ENCODE data around the gene CTNNB1.
"Not testable (repeated sequence)": the region's sequence is repeated elsewhere in the genome, so short reads cannot be mapped to it uniquely, and the experiment has no call there.

The CTNNB1 gene

DNA sequence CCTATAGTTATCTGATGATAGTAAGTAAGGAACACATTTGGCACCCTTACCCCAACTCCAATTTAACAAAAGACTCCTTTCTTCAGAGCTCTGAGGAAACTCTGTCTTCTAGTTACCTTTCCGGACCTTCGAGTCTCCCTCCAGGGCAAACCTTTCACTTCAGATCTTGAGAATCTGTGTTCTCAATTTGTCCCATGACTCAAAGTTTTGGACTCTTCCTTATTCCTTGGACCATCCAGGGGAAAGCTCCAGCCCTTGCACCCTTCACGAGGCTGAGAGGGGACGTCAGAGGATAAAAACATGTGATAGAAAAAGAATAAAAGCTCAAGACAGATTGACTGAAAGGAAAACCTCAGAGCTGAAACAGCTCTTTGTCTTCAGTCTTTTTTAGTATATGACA lies 76.9 kb downstream of the CTNNB1 start:
- Histone ChIP-seq H3K9me2 (replicated peaks; ENCODE audit: insufficient read depth, low read length) (no peaks in the 10 kb centered on the region), H4K20me1 (ENCODE audit: insufficient read depth, low read length) (no peaks in the 10 kb centered on the region), H3F3A (ENCODE audit: insufficient read depth, low read length) (no peaks in the 10 kb centered on the region), H3K4me1 (ENCODE audit: low read length) (no peaks in the 10 kb centered on the region), H3K79me2 (ENCODE audit: low read length) (no peaks in the 10 kb centered on the region), H3K9ac (ENCODE audit: low read length) (no peak overlapping the region), H3K27ac (ENCODE audit: low read length) (no peak overlapping the region), H3K36me3 (replicated peaks; ENCODE audit: insufficient read depth, low read length) (no peaks in the 10 kb centered on the region), H3K27me3 (replicated peaks; ENCODE audit: insufficient read depth, low read length) (no peaks in the 10 kb centered on the region), H3K9me3 (replicated peaks; ENCODE audit: insufficient read depth, low read length) (no peaks in the 10 kb centered on the region), H2AFZ (ENCODE audit: low read length) (no peak overlapping the region), H3K4me3 (ENCODE audit: low read length) (no peak overlapping the region), H3K4me2 (ENCODE audit: low read depth, low read length) (no peak overlapping the region)
- TF ChIP-seq EZH2 (optimal IDR thresholded peaks at IDR 0.05; ENCODE audit: low read depth, low read length): no peak
- TF ChIP-seq, protein P1, sequence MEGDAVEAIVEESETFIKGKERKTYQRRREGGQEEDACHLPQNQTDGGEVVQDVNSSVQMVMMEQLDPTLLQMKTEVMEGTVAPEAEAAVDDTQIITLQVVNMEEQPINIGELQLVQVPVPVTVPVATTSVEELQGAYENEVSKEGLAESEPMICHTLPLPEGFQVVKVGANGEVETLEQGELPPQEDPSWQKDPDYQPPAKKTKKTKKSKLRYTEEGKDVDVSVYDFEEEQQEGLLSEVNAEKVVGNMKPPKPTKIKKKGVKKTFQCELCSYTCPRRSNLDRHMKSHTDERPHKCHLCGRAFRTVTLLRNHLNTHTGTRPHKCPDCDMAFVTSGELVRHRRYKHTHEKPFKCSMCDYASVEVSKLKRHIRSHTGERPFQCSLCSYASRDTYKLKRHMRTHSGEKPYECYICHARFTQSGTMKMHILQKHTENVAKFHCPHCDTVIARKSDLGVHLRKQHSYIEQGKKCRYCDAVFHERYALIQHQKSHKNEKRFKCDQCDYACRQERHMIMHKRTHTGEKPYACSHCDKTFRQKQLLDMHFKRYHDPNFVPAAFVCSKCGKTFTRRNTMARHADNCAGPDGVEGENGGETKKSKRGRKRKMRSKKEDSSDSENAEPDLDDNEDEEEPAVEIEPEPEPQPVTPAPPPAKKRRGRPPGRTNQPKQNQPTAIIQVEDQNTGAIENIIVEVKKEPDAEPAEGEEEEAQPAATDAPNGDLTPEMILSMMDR (IDR thresholded peaks at IDR 0.05; ENCODE audit: low read length): no peak
- no peak for TF ChIP-seq EZH2phosphoT487 (IDR thresholded peaks at IDR 0.05; ENCODE audit: low read length)
- DNase-seq: no peak

- Histone ChIP-seq H2AFZ (ENCODE audit: low read length) (no peak overlapping the region), H3K27me3 (replicated peaks; ENCODE audit: insufficient read depth, low read length) (no peaks in the 10 kb centered on the region), H3K27ac (ENCODE audit: low read length) (no peak overlapping the region), H3K9ac (ENCODE audit: low read length) (no peak overlapping the region), H3K4me1 (ENCODE audit: low read length) (no peaks in the 10 kb centered on the region), H4K20me1 (ENCODE audit: insufficient read depth, low read length) (no peaks in the 10 kb centered on the region), H3K36me3 (replicated peaks; ENCODE audit: insufficient read depth, low read length) (no peaks in the 10 kb centered on the region), H3K4me2 (ENCODE audit: low read depth, low read length) (no peak overlapping the region), H3K9me2 (replicated peaks; ENCODE audit: insufficient read depth, low read length) (no peaks in the 10 kb centered on the region), H3K79me2 (ENCODE audit: low read length) (no peaks in the 10 kb centered on the region), H3K4me3 (ENCODE audit: low read length) (no peak overlapping the region), H3K9me3 (replicated peaks; ENCODE audit: insufficient read depth, low read length) (no peaks in the 10 kb centered on the region), H3F3A (ENCODE audit: insufficient read depth, low read length) (no peaks in the 10 kb centered on the region)
- TF ChIP-seq, protein P1 (IDR thresholded peaks at IDR 0.05; ENCODE audit: low read length): no peak
- no peak for TF ChIP-seq EZH2phosphoT487 (IDR thresholded peaks at IDR 0.05; ENCODE audit: low read length)
- no peak for TF ChIP-seq EZH2 (optimal IDR thresholded peaks at IDR 0.05; ENCODE audit: low read depth, low read length)
- no peak for DNase-seq
These were observed 78.6 kb downstream of the CTNNB1 start for GRCh38 chr3:41277790-41278465.

DNA sequence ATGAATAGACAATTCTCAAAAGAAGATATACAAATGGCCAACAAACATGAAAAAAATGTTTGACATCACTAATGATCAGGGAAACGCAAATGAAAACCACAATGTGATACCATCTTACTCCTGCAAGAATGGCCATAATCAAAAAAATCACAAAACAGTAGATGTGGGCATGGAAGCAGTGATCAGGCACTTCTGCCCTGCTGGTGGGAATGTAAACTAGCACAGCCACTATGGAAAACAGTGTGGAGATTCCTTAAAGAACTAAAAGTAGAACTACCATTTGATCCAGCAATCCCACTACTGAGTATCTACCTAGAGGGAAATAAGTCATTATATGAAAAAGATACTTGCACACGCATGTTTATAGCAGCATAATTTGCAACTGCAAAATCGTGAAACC lies 85.6 kb downstream of the CTNNB1 start:
- H3K79me2 ChIP-seq (ENCODE audit: low read length); H3K36me3 ChIP-seq (replicated peaks; ENCODE audit: insufficient read depth, low read length); H2AFZ ChIP-seq (ENCODE audit: low read length); H3K9me2 ChIP-seq (replicated peaks; ENCODE audit: insufficient read depth, low read length); H4K20me1 ChIP-seq (ENCODE audit: insufficient read depth, low read length); DNase-seq; H3K9me3 ChIP-seq (replicated peaks; ENCODE audit: insufficient read depth, low read length); H3K27me3 ChIP-seq (replicated peaks; ENCODE audit: insufficient read depth, low read length); H3K27ac ChIP-seq (ENCODE audit: low read length); H3K4me2 ChIP-seq (ENCODE audit: low read depth, low read length); H3K9ac ChIP-seq (ENCODE audit: low read length); H3K4me3 ChIP-seq (ENCODE audit: low read length); H3F3A ChIP-seq (ENCODE audit: insufficient read depth, low read length); H3K4me1 ChIP-seq (ENCODE audit: low read length): not testable (repeated sequence)

DNA sequence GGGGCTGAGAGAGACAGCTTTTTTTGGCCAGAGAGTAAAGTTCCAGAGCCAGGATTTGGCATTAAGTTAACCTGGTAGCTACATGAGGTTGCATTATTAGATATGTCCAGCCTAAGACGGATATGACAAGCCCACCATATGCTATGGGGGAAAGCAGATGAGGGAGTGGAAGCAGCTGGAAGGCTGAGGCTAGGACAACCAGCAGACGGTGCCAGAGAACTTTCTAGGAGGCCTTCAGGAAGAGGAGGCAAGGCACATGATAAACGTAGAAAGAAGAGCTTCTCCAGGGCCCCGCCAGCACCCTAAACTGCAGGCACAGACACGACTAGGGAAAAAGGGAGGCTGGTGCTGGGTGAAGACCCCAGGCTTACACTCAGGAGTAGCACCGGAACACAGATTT lies 87.0 kb downstream of the CTNNB1 start:
- no peaks in the 10 kb centered on the region for H3K9me3 ChIP-seq (replicated peaks; ENCODE audit: insufficient read depth, low read length)
- no peaks in the 10 kb centered on the region for H3K27me3 ChIP-seq (replicated peaks; ENCODE audit: insufficient read depth, low read length)
- H4K20me1 ChIP-seq (ENCODE audit: insufficient read depth, low read length): no peaks in the 10 kb centered on the region
- no peaks in the 10 kb centered on the region for H3K79me2 ChIP-seq (ENCODE audit: low read length)
- H3K9me2 ChIP-seq (replicated peaks; ENCODE audit: insufficient read depth, low read length): no peaks in the 10 kb centered on the region
- DNase-seq: no peak
- H3K4me1 ChIP-seq (ENCODE audit: low read length): no peaks in the 10 kb centered on the region
- H3K27ac ChIP-seq (ENCODE audit: low read length): no peak overlapping the region
- TF ChIP-seq, protein P1 (IDR thresholded peaks at IDR 0.05; ENCODE audit: low read length): no peak
- TF ChIP-seq EZH2 (optimal IDR thresholded peaks at IDR 0.05; ENCODE audit: low read depth, low read length) (no peak), EZH2phosphoT487 (IDR thresholded peaks at IDR 0.05; ENCODE audit: low read length) (no peak)
- H3K36me3 ChIP-seq (replicated peaks; ENCODE audit: insufficient read depth, low read length): no peaks in the 10 kb centered on the region
- no peak overlapping the region for H2AFZ ChIP-seq (ENCODE audit: low read length)
- no peak overlapping the region for H3K4me2 ChIP-seq (ENCODE audit: low read depth, low read length)
- H3K4me3 ChIP-seq (ENCODE audit: low read length): no peak overlapping the region
- H3K9ac ChIP-seq (ENCODE audit: low read length): no peak overlapping the region
- H3F3A ChIP-seq (ENCODE audit: insufficient read depth, low read length): no peaks in the 10 kb centered on the region

Measured in MM.1S (cell line).